GM12874 (cell line): ENCODE results near the gene CABP4.

Source experiments
- TF ChIP-seq, protein P1 (sequence below): IDR thresholded peaks from 2 replicates; pipeline ENCODE4 v1.5.1; 2011; ENCODE audit warnings: low read depth, mild to moderate bottlenecking, control low read depth, low read length, moderate library complexity; ENCODE audit not compliant: insufficient read depth

CABP4 gene

DNA sequence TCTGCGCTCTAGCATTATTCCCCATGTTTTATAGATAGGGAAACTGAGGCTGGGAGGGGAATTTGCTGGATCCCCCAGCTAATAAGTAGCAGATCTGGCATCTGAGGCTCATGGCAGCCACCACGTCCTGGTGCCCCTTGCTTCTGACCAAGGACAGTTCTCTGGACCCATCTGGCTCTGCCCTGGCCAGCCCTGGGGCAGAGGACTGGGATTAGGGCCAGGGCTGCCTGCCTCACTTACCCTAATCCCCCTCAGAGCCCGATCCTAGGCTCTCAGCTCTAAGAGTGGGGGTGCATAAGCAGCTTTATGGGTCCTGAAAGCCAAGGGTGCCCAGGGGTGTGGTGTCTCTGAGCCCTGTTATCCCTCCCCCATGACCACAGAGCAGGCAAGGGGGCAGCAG lies at the start of gene CABP4:
Gene CABP4, plus strand, starts transcription at position 301 of the 400 bp plus-strand sequence. Its CDS starts 70 bp downstream, at position 371.
- TF ChIP-seq, protein P1, sequence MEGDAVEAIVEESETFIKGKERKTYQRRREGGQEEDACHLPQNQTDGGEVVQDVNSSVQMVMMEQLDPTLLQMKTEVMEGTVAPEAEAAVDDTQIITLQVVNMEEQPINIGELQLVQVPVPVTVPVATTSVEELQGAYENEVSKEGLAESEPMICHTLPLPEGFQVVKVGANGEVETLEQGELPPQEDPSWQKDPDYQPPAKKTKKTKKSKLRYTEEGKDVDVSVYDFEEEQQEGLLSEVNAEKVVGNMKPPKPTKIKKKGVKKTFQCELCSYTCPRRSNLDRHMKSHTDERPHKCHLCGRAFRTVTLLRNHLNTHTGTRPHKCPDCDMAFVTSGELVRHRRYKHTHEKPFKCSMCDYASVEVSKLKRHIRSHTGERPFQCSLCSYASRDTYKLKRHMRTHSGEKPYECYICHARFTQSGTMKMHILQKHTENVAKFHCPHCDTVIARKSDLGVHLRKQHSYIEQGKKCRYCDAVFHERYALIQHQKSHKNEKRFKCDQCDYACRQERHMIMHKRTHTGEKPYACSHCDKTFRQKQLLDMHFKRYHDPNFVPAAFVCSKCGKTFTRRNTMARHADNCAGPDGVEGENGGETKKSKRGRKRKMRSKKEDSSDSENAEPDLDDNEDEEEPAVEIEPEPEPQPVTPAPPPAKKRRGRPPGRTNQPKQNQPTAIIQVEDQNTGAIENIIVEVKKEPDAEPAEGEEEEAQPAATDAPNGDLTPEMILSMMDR = no peak

DNA sequence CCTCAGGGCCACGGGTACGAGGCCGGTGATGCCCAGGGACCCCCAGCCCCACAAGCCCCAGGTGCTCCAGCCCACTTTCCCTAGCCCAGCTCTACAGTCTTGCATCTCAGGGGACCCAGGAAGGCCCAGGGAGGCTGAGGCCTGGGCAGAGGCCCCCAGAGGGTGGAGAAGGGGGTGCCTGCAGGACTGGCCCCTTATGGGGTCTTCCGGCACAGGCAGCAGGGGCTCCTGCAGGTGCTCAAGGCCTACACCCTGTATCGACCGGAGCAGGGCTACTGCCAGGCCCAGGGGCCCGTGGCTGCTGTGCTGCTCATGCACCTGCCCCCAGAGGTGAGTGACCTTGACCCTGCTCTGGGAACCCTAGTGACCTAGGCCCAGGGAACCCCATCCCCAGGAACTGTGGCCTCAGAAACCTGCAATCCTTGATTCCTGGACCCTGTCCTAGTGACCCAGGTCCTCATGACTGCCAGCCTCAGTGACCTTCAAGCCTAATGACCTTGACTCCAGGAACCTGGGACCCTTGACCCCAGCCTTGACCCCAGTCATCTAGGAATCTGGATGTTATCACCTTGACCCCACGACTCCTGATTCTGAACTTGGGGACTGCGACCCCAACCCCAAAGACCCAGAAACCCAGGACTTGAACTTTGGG lies 49.3 kb upstream of the CABP4 start:
- TF ChIP-seq, protein P1 = no peak

DNA sequence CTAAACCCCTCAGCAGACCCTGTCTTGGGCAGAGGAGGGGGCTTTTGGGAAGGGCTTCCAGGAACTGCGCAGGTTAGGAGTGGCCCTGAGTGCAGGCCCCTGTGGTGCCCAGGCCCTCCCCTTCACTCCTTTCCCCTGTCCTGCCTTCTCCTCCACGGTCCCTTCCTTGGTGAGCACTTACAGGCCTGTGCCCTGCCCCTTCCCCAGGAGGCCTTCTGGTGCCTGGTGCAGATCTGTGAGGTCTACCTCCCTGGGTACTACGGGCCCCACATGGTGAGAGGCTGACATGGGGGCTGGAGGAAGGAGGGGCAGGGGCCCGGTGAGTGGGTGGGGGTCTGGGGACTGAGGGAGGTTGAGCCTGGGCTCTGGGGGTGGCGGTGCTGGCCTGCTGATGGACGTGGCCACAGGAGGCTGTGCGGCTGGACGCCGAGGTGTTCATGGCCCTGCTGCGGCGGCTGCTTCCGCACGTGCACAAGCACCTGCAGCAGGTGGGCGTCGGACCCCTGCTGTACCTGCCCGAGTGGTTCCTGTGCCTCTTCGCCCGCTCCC lies 48.7 kb upstream of the CABP4 start:
- TF ChIP-seq, protein P1 = no peak

DNA sequence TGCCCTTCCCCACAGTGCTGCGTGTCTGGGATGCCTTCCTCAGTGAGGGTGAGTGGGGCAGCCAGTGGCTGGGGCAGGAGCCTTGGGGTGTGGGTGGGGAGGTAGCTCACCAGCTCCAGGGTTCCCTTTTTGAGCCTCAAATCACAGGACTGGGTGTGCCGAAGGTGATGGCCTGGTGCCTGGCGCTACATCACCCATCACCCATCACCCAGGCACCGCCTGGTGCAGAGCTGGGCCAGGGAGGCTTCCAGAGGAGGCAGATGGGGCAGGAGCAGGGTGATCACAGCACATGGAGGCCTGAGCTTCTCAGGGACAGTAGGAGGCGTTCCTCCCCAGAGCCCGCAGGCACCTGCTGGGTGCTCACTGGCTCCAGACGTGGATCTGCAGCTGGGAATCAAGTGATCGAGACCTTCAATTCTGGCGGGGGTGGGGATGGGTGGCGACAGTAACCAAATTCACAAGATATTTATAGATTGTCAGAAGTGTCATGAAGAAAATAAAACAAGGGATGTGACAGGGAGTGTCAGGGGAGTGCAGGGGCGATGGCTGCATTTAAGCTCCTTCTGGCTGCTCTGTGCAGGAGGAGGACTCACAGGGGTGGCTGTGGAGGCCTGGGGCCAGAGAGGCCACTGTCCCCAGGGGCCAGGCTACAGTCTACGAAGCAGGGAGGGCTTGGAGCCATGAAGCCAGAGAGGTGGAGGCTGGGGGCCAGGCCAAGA lies 48.0 kb upstream of the CABP4 start:
- TF ChIP-seq, protein P1 = no peak

DNA sequence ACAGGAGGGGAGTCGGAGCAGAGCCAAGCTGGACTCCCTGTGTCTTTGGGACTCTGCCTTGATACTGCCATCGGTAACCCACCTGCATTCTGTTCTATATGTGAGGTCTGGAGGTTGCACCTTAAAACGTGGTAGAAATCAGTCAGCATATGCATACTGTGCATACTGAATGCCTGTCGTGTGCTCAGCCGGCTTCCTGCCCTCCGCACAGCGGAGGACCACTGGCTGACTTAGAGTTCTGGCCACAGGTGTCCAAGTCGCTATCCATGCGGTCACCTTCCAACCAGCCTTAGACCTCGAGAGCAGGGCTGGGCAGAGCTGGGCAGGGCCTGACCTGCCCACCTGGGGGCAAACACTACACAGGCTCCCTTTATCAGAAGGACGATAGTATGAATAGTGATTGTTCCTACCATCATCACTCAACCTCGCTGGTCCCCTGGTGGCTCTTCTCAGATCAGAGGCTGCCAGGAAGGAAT lies 47.4 kb upstream of the CABP4 start:
- TF ChIP-seq, protein P1 = no peak

DNA sequence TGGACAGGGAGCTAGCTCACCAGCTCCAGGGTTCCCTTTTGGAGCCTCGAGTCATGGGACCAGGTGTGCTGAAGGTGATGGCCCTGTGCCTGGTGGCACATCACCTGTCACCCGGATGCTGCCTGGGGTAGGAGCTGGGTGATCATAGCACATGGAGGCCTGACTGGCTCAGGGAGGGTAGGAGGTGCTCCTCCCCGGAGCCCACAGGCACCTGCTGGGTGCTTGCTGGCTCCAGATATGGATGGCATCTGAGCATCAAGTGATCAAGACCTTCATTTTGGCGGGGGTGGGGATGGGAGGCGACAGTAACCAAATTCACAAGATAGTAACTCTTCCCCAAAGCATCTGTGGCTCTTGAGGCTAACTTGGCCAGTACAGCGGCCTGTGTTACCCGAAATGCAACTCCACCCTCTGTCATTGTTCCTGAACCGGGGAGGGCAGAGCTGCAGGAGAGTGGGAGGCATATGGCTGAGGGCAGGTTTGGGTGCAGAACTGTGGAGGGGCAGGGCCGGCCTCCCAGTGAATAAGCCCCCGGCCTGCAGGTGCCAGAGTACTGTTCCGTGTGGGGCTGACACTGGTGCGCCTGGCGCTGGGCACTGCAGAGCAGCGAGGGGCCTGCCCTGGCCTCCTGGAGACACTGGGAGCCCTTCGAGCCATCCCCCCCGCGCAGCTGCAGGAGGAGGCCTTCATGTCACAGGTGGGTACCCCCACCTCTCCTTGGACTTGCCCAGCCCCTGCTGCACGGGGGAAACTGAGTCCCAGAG lies 46.5 kb upstream of the CABP4 start:
- TF ChIP-seq, protein P1 = no peak

DNA sequence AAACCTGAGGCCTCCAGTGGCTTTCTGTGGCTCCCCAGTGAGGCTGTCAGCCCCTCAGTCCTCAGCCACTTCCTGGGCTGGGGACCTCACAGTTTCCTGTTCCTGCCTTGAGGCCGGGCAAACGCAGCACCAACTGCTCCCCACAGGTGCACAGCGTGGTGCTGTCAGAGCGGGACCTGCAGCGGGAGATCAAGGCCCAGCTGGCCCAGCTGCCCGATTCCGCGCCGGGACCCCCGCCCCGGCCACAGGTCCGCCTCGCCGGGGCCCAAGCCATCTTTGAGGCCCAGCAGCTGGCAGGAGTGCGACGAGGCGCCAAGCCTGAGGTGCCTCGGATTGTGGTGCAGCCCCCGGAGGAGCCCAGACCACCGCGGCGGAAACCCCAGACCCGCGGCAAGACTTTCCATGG lies 45.9 kb upstream of the CABP4 start:
- TF ChIP-seq, protein P1 = no peak
